Kasumi-1 (cell line): ENCODE data around the gene SEC11C.
A peak's percentile ranks its signal among the peaks of the same experiment; 100 is the strongest.

Source experiments
- DNase-seq, 2 experiments: peaks; one replicate each; lab custom pipeline; 2025; lab: John Stamatoyannopoulos, UW

SEC11C gene

DNA sequence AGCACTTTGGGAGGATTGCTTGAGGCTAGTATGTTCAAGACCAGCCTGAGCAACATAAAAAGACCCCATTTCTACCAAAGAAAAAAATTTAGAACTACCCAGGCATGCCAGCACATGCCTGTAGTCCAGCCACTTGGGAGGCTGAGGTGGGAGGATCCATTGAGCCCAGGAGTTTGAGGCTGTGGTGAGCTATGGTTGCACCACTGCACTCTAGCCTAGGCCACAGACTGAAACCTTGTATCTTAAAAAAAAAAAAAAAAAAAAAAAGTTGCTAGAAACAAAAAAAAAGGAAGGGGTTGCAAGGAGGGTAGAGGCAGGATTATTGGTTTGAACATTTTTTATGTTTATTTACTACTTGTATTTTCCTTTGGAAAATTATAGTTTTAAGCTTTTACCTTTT lies 4.8 kb downstream of the SEC11C start:
- no peak for DNase-seq

- no peak for DNase-seq
These were observed 5.4 kb downstream of the SEC11C start for GRCh38 chr18:59145055-59145454.

DNA sequence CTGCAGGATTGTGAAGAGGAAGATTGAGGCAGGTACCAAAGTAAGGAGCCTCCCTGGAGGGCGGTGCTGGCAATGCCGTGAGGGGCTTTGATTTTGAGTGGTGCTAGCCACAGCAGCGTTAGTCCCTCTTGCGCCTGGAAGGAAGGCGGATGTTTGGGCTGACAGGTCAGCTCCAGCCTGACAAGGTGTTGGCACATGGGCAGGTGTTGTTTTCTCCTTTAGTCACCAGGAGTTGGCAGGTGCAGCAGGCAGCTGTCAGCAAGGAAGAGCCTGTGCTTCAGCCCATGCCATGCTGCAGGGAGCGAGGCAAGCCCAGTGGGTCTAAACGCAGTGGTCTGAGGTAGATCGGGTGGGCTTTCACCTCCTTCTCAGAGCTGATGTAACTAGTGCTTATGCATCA lies 8.5 kb downstream of the SEC11C start:
- DNase-seq = no peak

DNA sequence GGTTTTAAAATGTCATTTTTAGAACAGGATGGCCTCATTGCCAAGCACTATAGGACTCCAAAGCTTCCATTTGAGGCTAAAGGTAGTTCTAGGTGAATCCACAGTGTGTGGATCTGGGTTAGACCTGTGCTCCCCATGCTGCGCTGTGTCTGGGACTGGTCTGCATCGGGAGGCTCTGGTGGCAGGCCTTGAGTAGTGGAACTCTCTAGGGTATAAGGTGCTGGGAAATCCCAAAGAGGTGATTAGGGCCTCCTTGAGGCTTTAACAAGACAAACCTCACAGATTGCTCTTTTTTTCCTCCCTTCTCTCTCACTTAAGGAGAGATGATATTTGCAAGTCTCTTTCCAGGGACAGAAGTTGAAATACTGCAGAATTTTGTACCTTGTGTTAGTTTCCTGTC lies 9.3 kb downstream of the SEC11C start:
- no peak for DNase-seq

- DNase-seq = no peak
These were observed 9.7 kb downstream of the SEC11C start for GRCh38 chr18:59149416-59149815.

GRCh38 chr18:59150236-59150635 lies 10.6 kb downstream of the SEC11C start:
- no peak for DNase-seq

GRCh38 chr18:59155153-59155552 lies 15.5 kb downstream of the SEC11C start:
- no peak for DNase-seq

- no peak for DNase-seq
These were observed 16.6 kb downstream of the SEC11C start for GRCh38 chr18:59156316-59156715.

- DNase-seq = no peak
These were observed 19.6 kb downstream of the SEC11C start for GRCh38 chr18:59159265-59159664.

DNA sequence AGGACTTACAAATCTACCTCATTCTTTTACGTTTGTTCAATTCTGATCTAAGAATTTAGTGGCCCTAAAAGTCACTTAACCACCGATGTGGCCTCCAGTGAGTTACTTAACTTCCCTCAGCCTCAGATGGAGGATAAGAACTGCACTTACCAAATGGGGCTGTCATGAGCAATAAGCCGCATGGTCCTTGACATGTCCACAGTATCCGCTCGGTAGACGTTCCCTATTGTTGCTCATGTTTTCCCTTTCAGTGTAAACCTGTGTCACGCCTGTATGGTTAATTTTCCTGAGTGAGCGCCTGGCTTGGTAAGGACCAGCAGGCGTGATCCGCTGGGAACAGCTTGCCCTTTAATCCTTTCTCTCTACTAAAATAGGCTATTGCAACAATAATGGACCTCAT lies 20.3 kb downstream of the SEC11C start:
- no peak for DNase-seq

DNA sequence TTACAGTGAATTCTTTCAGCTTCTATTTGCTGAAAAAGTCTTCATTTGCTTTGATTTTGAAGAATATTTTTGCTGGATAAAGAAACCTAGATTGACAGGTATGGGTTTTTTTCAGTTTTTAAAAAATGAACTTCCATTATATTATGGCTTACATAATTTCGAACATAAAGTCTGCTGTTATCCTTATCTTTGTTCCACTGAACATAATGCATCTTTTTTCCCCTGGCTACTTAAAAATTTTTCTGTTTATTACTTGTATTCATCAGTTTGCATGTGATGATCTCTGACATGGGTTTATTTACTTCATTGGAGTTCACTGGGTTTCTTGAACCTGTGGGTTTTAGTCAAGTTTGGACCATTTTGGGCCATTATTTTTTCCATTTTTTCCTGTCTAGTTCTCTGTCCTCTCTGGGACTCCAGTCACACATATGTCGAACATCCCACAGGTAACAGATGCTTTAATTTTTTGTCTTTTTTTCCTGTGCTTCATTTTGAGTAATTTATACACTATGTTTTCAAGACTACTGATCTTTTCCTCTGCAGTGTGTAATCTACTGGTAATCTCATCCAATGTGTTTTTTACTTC lies 33.1 kb downstream of the SEC11C start:
- DNase-seq = peak in 1 of 2 experiments; percentile 41

DNA sequence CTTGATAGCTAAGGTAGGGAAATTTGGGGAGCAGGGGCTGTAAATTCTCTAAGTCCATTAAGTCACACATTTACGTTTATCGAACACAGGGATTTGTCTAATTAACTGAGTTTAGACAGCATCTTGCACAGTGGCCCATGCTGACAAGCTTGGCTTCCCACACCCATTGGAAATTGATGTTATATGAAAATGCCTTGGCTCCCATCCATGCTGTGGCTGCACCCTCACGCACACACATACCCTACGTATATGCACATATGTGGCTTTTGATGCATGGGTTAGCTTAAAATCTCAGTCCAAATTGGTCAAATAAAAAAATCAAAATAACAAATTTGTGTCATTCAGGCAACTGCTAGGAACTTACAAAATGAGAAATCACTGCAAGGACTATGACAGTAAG lies 37.8 kb downstream of the SEC11C start:
- no peak for DNase-seq

GRCh38 chr18:59180150-59180845 lies 40.6 kb downstream of the SEC11C start:
- no peak for DNase-seq

GRCh38 chr18:59182673-59183072 lies 43.0 kb downstream of the SEC11C start:
- DNase-seq = no peak

GRCh38 chr18:59189008-59189407 lies 49.3 kb downstream of the SEC11C start:
- DNase-seq = no peak

- no peak for DNase-seq
These were observed 50.1 kb downstream of the SEC11C start for GRCh38 chr18:59189746-59190145.

DNA sequence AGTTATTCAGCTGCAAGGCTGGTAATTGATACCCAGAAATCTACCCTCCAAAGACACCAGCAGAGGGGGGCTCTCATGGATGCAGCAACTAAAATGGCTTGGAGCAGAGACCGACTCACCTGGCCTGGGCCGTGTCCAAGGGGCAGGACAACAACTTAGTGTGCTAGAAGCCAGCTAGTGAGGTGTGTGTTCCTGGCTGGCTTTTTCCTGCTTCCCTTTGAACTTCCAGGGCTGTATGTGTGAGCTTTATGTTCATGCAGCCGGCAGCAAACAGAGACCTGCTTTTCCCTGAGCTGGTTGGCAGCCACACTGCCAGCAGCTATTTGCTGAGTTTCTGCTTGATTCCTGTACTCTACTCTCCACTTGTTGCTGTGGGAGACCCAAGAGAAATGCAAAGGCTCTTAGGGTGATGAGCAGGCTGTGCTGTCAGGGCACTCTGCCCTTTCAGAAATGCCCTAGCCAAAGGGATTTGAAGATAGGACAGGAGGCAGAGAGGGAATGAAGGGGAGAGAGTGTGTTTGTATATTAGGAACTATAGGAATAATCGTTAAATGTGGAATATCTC lies 56.6 kb downstream of the SEC11C start:
- no peak for DNase-seq

- no peak for DNase-seq
These were observed 58.0 kb downstream of the SEC11C start for GRCh38 chr18:59197636-59198035.

GRCh38 chr18:59198215-59198614 lies 58.5 kb downstream of the SEC11C start:
- DNase-seq = no peak

GRCh38 chr18:59200787-59201186 lies 61.1 kb downstream of the SEC11C start:
- no peak for DNase-seq

DNA sequence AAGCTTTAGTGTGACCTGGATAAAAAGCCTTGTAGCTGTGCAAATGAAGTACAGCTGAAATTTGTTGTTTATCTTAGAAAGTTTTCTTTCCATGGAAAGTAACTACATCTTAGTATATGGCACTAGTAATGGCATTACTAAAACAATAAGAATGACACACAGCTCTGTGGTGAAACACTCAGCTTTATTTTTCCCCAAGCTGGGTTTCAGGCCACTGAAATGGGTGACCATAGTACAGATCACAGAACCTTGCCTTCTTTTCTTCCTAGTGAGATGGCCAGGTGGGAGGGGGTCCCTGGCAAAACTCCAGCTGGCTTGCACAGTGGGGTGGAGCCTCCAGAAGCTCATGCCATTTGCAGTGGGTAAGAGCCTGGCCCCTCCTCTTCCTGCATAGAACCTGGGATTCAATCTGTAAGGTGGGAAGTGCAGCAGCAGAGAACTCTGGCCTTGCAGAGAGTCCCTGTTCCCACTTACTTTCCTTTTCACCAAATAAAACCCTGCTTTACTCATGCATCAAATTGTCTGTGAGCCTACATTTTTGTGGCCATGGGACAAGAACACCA lies 62.7 kb downstream of the SEC11C start:
- no peak for DNase-seq

DNA sequence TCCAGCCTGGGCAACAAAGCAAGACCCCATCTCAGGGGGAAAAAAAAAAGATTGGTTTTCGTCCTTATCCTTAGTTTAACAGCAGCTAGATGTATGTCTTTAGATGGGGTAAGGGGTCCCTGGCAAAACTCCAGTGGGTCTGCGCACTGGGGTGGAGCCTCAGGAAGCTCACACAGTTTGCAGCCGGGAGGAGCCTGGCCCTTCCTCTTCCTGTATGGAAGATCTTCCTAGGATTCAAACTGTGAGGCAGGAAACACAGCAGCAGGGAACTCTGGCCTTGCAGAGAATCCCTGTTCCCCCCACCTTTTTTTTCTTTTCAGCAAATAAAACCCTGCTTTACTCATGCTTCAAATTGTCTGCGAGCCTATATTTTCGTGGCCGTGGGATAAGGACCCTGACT lies 67.8 kb downstream of the SEC11C start:
- no peak for DNase-seq
